H1 (cell line): ENCODE measurements around the gene CRAT. TPM values are rescaled to one million over a fixed set of nuclear protein-coding genes. Genes with fewer than 3 reads are reported as not detected.

Experiments used
- CEBPB ChIP-seq: IDR thresholded peaks from 2 replicates; pipeline ENCODE4 v1.6.1; 2012; ENCODE audit warnings: low read depth, low read length
- EP300 ChIP-seq, 2 experiments: IDR thresholded peaks; 1 replicate in 1 of 2; 2 replicates in 1 of 2; pipeline ENCODE4 v1.6.1; 2011 to 2012; ENCODE audit warnings: low read depth in 2 of 2, low read length in 2 of 2, mild to moderate bottlenecking in 2 of 2, borderline replicate concordance in 1 of 2, inconsistent platforms in 1 of 2, moderate library complexity in 1 of 2
- polyA plus RNA-seq, 7 experiments: library from polyadenylated mRNA; depleted of rRNA in 3 of 7; stranded (reverse) in 5 of 7; unstranded in 2 of 7; fragments of >200 nt in 5 of 7; fragments of 200-250 nt in 2 of 7; gene quantifications; 1 replicate in 5 of 7; 2 replicates in 1 of 7; 4 replicates in 1 of 7; pipeline versions ENCODE4 v1.2.1 to v1.2.3, GENCODE V29; 2011 to 2013; ENCODE audit warnings: missing spikeins in 2 of 7, mixed read lengths in 2 of 7
- total RNA-seq: library from RNA; stranded (reverse); fragmentation: NEBNext Ultra II Directional; extraction: Animal tissue kit (Norgen Biotek cat#: 25700); gene quantifications from 2 replicates; pipeline ENCODE4 v1.2.1, GENCODE V29; 2021
- TF ChIP-seq, protein P1 (sequence below): fragments of 300-600 bp; sonication (generic); IDR thresholded peaks from 2 replicates; pipeline ENCODE4 v1.7.1; 2012; ENCODE audit warnings: low read length, moderate library complexity, mild to moderate bottlenecking, inconsistent platforms; ENCODE audit not compliant: insufficient replicate concordance

Gene CRAT
- total and polyA plus RNA-seq, 2 of the 8 experiments (the other 6 are each of a cell fraction or from before 2014, with no cell fraction given), result 8.2 to 17.3 TPM

DNA sequence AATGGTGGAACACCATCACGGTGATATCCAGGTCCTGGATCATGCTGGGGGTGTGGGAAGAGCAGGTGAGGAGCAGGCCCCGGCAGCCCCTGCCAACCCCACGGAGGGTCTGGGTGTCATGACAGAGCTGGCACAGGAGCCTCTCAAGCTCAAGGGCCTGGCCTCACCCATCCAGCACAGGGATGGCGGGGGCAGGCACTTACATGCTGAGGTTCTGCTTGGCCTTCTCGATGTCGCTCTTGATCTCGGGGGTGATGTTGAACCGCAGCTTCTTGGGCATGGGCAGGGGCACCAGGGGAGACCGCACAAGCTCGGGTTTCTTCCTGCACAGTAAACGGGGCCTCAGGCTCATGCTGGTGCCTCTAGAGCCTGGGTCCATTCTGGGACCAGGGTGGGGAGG is 12.3 kb downstream of the CRAT start (continued):
- TF ChIP-seq, protein P1, sequence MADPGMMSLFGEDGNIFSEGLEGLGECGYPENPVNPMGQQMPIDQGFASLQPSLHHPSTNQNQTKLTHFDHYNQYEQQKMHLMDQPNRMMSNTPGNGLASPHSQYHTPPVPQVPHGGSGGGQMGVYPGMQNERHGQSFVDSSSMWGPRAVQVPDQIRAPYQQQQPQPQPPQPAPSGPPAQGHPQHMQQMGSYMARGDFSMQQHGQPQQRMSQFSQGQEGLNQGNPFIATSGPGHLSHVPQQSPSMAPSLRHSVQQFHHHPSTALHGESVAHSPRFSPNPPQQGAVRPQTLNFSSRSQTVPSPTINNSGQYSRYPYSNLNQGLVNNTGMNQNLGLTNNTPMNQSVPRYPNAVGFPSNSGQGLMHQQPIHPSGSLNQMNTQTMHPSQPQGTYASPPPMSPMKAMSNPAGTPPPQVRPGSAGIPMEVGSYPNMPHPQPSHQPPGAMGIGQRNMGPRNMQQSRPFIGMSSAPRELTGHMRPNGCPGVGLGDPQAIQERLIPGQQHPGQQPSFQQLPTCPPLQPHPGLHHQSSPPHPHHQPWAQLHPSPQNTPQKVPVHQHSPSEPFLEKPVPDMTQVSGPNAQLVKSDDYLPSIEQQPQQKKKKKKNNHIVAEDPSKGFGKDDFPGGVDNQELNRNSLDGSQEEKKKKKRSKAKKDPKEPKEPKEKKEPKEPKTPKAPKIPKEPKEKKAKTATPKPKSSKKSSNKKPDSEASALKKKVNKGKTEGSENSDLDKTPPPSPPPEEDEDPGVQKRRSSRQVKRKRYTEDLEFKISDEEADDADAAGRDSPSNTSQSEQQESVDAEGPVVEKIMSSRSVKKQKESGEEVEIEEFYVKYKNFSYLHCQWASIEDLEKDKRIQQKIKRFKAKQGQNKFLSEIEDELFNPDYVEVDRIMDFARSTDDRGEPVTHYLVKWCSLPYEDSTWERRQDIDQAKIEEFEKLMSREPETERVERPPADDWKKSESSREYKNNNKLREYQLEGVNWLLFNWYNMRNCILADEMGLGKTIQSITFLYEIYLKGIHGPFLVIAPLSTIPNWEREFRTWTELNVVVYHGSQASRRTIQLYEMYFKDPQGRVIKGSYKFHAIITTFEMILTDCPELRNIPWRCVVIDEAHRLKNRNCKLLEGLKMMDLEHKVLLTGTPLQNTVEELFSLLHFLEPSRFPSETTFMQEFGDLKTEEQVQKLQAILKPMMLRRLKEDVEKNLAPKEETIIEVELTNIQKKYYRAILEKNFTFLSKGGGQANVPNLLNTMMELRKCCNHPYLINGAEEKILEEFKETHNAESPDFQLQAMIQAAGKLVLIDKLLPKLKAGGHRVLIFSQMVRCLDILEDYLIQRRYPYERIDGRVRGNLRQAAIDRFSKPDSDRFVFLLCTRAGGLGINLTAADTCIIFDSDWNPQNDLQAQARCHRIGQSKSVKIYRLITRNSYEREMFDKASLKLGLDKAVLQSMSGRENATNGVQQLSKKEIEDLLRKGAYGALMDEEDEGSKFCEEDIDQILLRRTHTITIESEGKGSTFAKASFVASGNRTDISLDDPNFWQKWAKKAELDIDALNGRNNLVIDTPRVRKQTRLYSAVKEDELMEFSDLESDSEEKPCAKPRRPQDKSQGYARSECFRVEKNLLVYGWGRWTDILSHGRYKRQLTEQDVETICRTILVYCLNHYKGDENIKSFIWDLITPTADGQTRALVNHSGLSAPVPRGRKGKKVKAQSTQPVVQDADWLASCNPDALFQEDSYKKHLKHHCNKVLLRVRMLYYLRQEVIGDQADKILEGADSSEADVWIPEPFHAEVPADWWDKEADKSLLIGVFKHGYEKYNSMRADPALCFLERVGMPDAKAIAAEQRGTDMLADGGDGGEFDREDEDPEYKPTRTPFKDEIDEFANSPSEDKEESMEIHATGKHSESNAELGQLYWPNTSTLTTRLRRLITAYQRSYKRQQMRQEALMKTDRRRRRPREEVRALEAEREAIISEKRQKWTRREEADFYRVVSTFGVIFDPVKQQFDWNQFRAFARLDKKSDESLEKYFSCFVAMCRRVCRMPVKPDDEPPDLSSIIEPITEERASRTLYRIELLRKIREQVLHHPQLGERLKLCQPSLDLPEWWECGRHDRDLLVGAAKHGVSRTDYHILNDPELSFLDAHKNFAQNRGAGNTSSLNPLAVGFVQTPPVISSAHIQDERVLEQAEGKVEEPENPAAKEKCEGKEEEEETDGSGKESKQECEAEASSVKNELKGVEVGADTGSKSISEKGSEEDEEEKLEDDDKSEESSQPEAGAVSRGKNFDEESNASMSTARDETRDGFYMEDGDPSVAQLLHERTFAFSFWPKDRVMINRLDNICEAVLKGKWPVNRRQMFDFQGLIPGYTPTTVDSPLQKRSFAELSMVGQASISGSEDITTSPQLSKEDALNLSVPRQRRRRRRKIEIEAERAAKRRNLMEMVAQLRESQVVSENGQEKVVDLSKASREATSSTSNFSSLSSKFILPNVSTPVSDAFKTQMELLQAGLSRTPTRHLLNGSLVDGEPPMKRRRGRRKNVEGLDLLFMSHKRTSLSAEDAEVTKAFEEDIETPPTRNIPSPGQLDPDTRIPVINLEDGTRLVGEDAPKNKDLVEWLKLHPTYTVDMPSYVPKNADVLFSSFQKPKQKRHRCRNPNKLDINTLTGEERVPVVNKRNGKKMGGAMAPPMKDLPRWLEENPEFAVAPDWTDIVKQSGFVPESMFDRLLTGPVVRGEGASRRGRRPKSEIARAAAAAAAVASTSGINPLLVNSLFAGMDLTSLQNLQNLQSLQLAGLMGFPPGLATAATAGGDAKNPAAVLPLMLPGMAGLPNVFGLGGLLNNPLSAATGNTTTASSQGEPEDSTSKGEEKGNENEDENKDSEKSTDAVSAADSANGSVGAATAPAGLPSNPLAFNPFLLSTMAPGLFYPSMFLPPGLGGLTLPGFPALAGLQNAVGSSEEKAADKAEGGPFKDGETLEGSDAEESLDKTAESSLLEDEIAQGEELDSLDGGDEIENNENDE, result no peak
- TF ChIP-seq CEBPB (no peak), EP300 (IDR thresholded peaks at IDR 0.05; ENCODE audit: borderline replicate concordance in 1 of 2, low read depth in 2 of 2, low read length in 2 of 2) (no peak)
